ENCODE results near the gene TGFBR3.

TGFBR3 gene

GRCh38 chr1:91777630-91778300 lies 108.2 kb downstream of the TGFBR3 start:
- DNase-seq (ENCODE audit: low read depth): no peak

- no peak for DNase-seq (ENCODE audit: low read depth)
Observed at GRCh38 chr1:91777196-91777595, 108.8 kb downstream of the TGFBR3 start.

GRCh38 chr1:91776068-91776794 lies 109.7 kb downstream of the TGFBR3 start:
- DNase-seq (ENCODE audit: low read depth): no peak

- no peak for DNase-seq (ENCODE audit: low read depth)
Observed at GRCh38 chr1:91775227-91775626, 110.7 kb downstream of the TGFBR3 start.

- no peak for DNase-seq (ENCODE audit: low read depth)
Observed at GRCh38 chr1:91774520-91775203, 111.3 kb downstream of the TGFBR3 start.

GRCh38 chr1:91771717-91772116 lies 114.2 kb downstream of the TGFBR3 start:
- DNase-seq (ENCODE audit: low read depth): no peak

- no peak for DNase-seq (ENCODE audit: low read depth)
Observed at GRCh38 chr1:91770667-91771268, 115.2 kb downstream of the TGFBR3 start.

- DNase-seq (ENCODE audit: low read depth): no peak
Observed at GRCh38 chr1:91769742-91770141, 116.2 kb downstream of the TGFBR3 start.

GRCh38 chr1:91768786-91769725 lies 116.9 kb downstream of the TGFBR3 start:
- no peak for DNase-seq (ENCODE audit: low read depth)

- DNase-seq (ENCODE audit: low read depth): no peak
Observed at GRCh38 chr1:91768120-91768519, 117.8 kb downstream of the TGFBR3 start.

- DNase-seq (ENCODE audit: low read depth): no peak
Observed at GRCh38 chr1:91766883-91767282, 119.1 kb downstream of the TGFBR3 start.

GRCh38 chr1:91765880-91766443 lies 120.0 kb downstream of the TGFBR3 start:
- no peak for DNase-seq (ENCODE audit: low read depth)

GRCh38 chr1:91765293-91765692 lies 120.7 kb downstream of the TGFBR3 start:
- DNase-seq (ENCODE audit: low read depth): no peak

- DNase-seq (ENCODE audit: low read depth): no peak
Observed at GRCh38 chr1:91764471-91765115, 121.4 kb downstream of the TGFBR3 start.

GRCh38 chr1:91763252-91763651 lies 122.7 kb downstream of the TGFBR3 start:
- no peak for DNase-seq (ENCODE audit: low read depth)

- no peak for DNase-seq (ENCODE audit: low read depth)
Observed at GRCh38 chr1:91761295-91761721, 124.6 kb downstream of the TGFBR3 start.

GRCh38 chr1:91760512-91760911 lies 125.4 kb downstream of the TGFBR3 start:
- DNase-seq (ENCODE audit: low read depth): no peak

GRCh38 chr1:91759076-91759475 lies 126.9 kb downstream of the TGFBR3 start:
- DNase-seq (ENCODE audit: low read depth): no peak

- no peak for DNase-seq (ENCODE audit: low read depth)
Observed at GRCh38 chr1:91757763-91758460, 128.0 kb downstream of the TGFBR3 start.

- DNase-seq (ENCODE audit: low read depth): no peak
Observed at GRCh38 chr1:91755702-91756287, 130.2 kb downstream of the TGFBR3 start.

Data from stimulated activated CD8-positive, alpha-beta memory T cell treated with anti-CD3 and anti-CD28 coated beads, Interleukin-12 subunit alpha, Interleukin-12 subunit beta, amount 100 ng/mL, for 4 hours (primary cell).